Activated CD4-positive, alpha-beta T cell treated with anti-CD3 and anti-CD28 coated beads, Interleukin-2, amount 50 U/mL, for 16 hours (primary cell): Measurements from ENCODE around the gene NOSTRIN.
"Not testable (repeated sequence)": the region's sequence is repeated elsewhere in the genome, so short reads cannot be mapped to it uniquely, and the experiment has no call there.

Experiments used
- DNase-seq: peaks from one replicate; pipeline ENCODE4 v3.0.0-alpha.2; 2020

The NOSTRIN gene

GRCh38 chr2:168790226-168790902, 12.1 kb upstream of the NOSTRIN start:
- DNase-seq = no peak

- not testable (repeated sequence) for DNase-seq
These were observed 11.3 kb upstream of the NOSTRIN start for GRCh38 chr2:168791140-168791539.

- DNase-seq = no peak
These were observed 8.8 kb upstream of the NOSTRIN start for GRCh38 chr2:168793596-168793995.

GRCh38 chr2:168794968-168795367, 7.5 kb upstream of the NOSTRIN start:
- no peak for DNase-seq

DNA sequence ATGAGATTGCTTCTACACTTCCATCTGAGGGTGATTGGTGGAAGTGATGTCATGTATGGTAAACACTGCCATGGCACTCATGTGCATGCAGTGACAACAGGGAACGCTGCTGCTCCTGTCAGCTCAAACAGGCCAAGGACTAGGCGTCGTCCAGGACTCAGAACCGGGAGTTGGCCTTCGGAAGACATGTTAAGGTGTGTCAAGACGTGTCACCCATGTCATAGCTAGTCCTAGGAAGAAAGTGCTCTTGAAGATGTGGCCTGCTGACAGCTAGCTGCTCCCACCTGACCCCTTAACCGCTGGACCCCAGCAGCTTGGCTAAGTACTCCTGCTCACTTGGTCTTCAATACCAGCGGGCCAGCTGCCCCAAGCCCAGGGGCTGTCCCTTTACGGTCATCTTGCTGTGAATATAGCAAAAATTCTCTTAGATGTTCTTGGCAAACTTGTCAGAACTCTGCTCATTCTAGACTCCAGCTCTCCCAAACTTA, 6.3 kb upstream of the NOSTRIN start:
- DNase-seq = no peak

GRCh38 chr2:168796583-168797285, 5.7 kb upstream of the NOSTRIN start:
- DNase-seq = no peak

DNA sequence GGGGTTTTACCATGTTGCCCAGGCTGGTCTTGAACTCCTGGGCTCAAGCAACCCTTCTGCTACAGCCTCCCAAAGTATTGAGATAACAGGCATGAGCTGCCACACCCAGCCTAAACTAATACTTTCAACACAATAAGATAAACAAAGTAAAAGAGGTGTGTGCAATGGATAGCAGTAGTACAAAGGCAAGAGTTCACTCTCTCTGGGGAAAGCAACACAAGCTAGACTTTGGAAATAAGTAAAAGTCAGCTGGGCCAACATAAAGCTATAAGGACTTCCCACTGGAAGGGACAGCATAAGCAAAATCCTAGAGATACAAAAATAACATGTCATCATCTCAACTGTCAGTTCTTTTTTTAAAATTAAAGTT, 5.2 kb upstream of the NOSTRIN start:
- no peak for DNase-seq

DNA sequence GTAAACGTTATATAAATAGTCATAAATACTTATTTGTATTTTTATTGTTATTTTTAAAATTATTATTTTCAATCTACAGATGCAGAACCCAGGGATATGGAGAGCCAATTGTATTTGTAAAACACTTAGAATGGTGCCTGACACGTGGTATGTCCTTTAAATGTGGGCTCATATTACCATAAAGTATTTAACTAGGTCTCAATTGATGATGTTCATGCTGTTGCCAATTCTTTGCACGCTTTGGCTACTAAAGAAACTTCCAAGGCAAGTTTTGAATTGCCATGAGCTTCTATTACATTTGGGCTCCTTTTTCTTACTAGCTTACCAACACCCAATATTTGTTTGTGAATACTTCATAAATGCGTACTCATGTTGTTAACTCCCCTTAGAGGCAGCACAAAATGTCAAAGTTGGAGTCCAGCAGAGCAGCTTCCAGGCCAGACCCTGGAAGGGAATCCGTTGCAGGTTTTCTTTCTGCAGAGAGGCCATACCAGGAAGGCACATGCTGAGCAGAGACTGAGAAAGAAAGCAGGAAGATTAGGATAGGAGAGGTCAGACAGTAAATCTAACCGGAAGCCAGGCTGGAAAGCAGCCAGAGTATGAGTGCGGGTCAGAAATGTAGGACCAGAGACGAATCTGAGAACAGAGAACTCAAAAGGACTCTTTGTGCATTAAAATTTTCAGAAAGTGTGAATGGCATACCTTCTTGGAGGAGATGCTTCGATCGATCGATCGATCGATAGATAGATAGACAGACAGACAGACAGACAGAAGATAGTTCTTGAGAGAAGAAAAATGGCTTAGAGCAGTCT, 4.2 kb upstream of the NOSTRIN start:
- DNase-seq = no peak

GRCh38 chr2:168798888-168799410, 3.5 kb upstream of the NOSTRIN start:
- DNase-seq = no peak

DNA sequence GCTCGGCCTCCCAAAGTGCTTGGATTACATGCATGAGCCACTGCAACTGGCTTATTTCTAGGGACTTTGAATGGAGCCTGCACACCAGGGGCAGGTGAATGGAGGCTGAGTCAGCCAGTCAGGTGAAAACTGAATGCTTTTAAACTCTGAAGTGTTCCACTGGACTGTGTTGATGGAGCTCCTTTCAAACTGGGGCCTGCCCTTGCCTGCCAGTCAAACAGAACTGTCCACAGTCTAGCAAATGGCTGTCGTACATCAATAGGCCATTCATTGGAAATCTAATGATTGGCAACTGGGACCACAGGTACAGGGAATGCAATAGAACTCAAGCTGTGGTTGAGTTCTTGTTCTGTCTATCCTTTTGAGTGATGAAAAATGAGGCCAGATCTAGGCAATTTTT, 966 bp upstream of the NOSTRIN start:
- DNase-seq = no peak

GRCh38 chr2:168802859-168803725, 655 bp downstream of the NOSTRIN start:
- no peak for DNase-seq

DNA sequence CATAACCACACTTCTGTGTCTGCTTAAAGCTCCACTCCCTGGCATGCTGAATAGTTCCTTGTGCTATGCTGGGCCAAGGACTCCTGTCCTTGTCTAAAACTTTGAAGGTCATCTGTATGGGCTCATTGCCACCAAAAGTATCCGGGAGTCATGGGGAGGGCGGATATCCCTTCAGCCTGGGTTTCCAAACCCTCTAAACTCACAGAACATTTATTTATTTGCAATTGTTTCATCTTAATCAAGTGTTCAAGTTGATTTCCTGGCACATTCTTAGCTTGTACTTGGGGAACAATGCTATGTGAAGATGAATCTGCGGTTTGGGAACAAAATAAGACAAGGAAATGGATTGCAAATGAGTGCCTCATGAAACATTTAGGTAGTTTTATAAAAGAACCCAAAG, 1.8 kb downstream of the NOSTRIN start:
- DNase-seq = no peak

- no peak for DNase-seq
These were observed 3.2 kb downstream of the NOSTRIN start for GRCh38 chr2:168805615-168806014.

- no peak for DNase-seq
These were observed 7.1 kb downstream of the NOSTRIN start for GRCh38 chr2:168809537-168809936.

- no peak for DNase-seq
These were observed 7.8 kb downstream of the NOSTRIN start for GRCh38 chr2:168810235-168810634.

DNA sequence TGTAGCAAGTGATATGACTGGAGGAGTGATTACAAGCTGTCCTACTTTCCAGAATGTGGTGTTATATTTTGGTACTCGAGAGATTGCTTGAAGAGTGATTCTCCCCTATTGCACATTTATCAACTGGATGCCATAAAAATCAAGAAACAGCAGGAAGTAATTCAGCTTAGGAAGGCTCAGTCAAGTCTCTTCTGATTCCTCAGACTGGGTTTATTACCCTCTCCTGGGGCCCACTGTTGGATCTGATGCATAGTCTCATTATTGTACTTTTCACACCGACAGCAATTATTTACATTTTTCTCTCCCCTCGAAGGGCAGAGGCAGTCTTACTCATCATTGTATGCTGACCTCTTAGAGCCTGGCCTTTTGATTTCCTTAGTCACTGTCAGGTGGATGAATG, 9.3 kb downstream of the NOSTRIN start:
- no peak for DNase-seq

GRCh38 chr2:168814046-168814445, 11.6 kb downstream of the NOSTRIN start:
- DNase-seq = no peak

DNA sequence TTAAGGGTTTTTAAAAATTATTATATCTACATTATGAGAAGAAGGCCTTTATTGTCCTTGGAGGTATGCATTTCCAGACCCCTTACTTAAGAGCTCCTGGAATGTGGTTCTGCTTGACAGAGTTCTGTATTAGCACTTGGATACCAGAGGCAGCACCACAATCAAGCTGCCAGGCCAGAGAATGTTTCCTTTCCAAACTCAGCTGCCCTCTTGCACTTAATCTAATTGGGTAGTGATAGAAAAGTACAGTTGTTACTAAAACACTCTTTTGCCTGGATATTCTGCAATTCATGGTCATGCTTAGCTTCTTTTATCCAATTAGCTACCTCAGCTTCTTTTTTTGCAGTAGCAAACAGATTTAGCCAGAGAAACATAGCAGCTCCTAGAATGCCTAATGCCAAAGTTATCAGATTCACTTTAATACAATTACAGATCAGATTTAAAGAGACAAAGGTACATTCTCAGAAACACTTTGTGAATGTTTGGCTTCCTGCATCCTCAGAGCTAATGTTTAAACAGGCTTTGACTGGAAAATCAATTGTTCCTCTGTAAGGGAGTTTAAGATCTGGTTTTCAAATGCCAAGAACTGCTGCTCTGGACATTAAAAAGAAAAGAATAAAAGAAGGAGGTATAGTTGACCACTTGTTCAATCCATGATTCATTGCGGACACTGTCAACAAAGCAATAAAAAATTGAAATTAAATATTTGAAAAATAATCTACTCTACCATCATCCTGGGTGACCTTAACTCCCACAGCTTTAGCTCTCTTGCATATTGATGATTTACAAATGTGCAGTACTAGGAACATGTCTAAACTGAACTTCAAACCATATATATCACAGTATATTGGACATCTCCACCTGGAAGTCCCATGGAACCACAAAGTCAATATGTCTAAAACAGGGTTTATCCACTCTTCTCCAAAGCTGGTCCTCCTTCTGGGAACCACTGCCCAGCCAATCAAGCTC, 12.8 kb downstream of the NOSTRIN start:
- DNase-seq = no peak

DNA sequence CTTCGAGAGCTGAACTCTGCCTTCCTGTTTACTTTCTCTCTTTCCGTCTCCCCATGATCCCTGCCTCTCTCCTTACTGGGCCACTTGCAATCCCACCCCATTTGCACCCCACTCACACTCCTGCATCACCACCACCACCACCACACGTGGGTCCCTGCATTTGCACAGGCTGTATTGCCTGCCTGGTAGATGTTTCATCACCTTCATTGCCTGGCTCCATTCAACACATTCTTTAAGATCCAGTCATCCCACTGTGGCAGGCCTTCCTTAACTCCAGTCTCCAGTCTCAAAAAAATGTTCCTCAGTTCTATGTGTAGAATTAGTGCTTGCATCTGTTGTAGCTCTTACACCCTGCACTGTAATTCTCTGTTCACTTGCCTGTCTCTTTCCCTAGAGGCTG, 13.9 kb downstream of the NOSTRIN start:
- DNase-seq = no peak

GRCh38 chr2:168819050-168819715, 16.7 kb downstream of the NOSTRIN start:
- DNase-seq = no peak
